Mesodermal cell (in vitro differentiated cells): ENCODE data around the gene CNOT11.
"Not testable (repeated sequence)": the region's sequence is repeated elsewhere in the genome, so short reads cannot be mapped to it uniquely, and the experiment has no call there.

Experiments
- H3K27ac ChIP-seq: 2 replicates; pipeline ENCODE4 v1.7.0; 2013; ENCODE audit warnings: mild to moderate bottlenecking, low read depth, low read length, moderate library complexity; ENCODE audit not compliant: severe bottlenecking
- H3K36me3 ChIP-seq: 2 replicates; pipeline ENCODE4 v1.7.1; 2013; ENCODE audit warnings: mild to moderate bottlenecking, low read length, moderate library complexity; ENCODE audit not compliant: control insufficient read depth, insufficient read depth
- H3K4me1 ChIP-seq: one replicate; pipeline ENCODE4 v1.7.1; 2013; ENCODE audit warnings: mild to moderate bottlenecking, low read length; ENCODE audit not compliant: insufficient read depth, control insufficient read depth, poor library complexity, severe bottlenecking
- H3K4me3 ChIP-seq: 2 replicates; pipeline ENCODE4 v1.7.0; 2013; ENCODE audit warnings: low read length, control low read depth, mild to moderate bottlenecking; ENCODE audit not compliant: insufficient read depth, poor library complexity, severe bottlenecking; ENCODE audit errors: extremely low read depth
- H3K9me3 ChIP-seq: 2 replicates; pipeline ENCODE4 v1.7.1; 2013; ENCODE audit warnings: mild to moderate bottlenecking, low read length, moderate library complexity; ENCODE audit not compliant: control insufficient read depth
- WGBS, 2 experiments: methylation state at CpG; one replicate each; pipeline ENCODE4 v1.1.5; 2013; ENCODE audit warnings: missing lambda C conversion rate in 2 of 2; ENCODE audit not compliant: insufficient coverage in 2 of 2; 5-methylcytosine and 5-hydroxymethylcytosine counted together

CNOT11 gene

GRCh38 chr2:101310090-101310833, 57.6 kb downstream of the CNOT11 start:
- Histone ChIP-seq H3K36me3 (no peaks in the 10 kb centered on the region), H3K9me3 (no peaks in the 10 kb centered on the region), H3K4me3 (no peak overlapping the region), H3K27ac (no peak overlapping the region), H3K4me1 (peaks cover 10% of the 10 kb centered on the region)
- WGBS, 2 experiments: 82 to 89% methylated on average over 9 of the region's 10 CpGs

GRCh38 chr2:101310834-101311695, 58.4 kb downstream of the CNOT11 start:
- no peak overlapping the region for H3K4me3 ChIP-seq
- H3K9me3 ChIP-seq: no peaks in the 10 kb centered on the region
- no peaks in the 10 kb centered on the region for H3K36me3 ChIP-seq
- no peak overlapping the region for H3K27ac ChIP-seq
- 68 to 90% methylated on average over 2 of the region's 7 CpGs for WGBS, 2 experiments
- H3K4me1 ChIP-seq: peaks cover 2% of the 10 kb centered on the region

GRCh38 chr2:101311696-101312017, 59.0 kb downstream of the CNOT11 start:
- Histone ChIP-seq H3K36me3 (no peaks in the 10 kb centered on the region), H3K4me3 (no peak overlapping the region), H3K27ac (no peak overlapping the region), H3K9me3 (no peaks in the 10 kb centered on the region), H3K4me1 (no peaks in the 10 kb centered on the region)
- WGBS, 2 experiments: 88% methylated on average over 2 of the region's 3 CpGs

GRCh38 chr2:101316568-101316967, 63.9 kb downstream of the CNOT11 start:
- WGBS, 2 experiments: 94% methylated on average over 2 of the region's 6 CpGs
- H3K9me3 ChIP-seq, H3K36me3 ChIP-seq, H3K4me3 ChIP-seq, H3K27ac ChIP-seq, H3K4me1 ChIP-seq: not testable (repeated sequence)
